GM12874 (cell line): Measurements from ENCODE around the gene PRR22.

Experiments used
- TF ChIP-seq, protein P1 (sequence below): IDR thresholded peaks from 2 replicates; pipeline ENCODE4 v1.5.1; 2011; ENCODE audit warnings: low read depth, mild to moderate bottlenecking, control low read depth, low read length, moderate library complexity; ENCODE audit not compliant: insufficient read depth

PRR22 gene

DNA sequence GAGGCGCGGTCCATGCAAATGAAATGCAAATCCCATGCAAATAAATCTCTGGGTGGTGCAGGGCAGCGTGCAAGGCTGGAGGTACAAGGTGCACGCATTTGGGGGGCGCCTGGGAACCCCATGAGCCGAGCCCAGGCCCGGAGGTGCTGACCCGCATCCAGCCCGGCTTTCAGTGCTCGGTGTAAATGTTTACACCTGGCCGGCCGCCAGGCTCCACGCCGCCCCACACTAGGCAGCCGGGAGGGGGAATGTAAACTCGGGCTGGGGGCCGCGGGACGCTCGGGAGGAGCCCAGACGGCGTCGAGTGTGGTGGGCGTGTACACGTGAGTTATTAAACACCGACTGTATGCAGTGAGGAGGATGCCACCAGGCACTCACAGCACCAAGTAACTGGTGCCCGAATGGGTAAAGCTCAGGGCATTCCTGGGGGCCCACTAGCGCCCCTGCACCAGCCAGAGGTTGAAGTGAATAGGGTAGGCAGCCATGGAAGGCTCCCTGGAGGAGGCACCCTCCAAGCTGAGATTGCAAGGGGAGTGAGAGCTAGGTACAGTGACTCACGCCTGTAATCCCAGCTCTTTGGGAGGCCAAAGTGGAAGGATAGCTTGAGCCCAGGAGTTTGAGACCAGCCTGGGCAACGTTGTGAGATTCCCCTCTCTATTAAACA is 37.8 kb upstream of the PRR22 start:
- TF ChIP-seq, protein P1, sequence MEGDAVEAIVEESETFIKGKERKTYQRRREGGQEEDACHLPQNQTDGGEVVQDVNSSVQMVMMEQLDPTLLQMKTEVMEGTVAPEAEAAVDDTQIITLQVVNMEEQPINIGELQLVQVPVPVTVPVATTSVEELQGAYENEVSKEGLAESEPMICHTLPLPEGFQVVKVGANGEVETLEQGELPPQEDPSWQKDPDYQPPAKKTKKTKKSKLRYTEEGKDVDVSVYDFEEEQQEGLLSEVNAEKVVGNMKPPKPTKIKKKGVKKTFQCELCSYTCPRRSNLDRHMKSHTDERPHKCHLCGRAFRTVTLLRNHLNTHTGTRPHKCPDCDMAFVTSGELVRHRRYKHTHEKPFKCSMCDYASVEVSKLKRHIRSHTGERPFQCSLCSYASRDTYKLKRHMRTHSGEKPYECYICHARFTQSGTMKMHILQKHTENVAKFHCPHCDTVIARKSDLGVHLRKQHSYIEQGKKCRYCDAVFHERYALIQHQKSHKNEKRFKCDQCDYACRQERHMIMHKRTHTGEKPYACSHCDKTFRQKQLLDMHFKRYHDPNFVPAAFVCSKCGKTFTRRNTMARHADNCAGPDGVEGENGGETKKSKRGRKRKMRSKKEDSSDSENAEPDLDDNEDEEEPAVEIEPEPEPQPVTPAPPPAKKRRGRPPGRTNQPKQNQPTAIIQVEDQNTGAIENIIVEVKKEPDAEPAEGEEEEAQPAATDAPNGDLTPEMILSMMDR = no peak

DNA sequence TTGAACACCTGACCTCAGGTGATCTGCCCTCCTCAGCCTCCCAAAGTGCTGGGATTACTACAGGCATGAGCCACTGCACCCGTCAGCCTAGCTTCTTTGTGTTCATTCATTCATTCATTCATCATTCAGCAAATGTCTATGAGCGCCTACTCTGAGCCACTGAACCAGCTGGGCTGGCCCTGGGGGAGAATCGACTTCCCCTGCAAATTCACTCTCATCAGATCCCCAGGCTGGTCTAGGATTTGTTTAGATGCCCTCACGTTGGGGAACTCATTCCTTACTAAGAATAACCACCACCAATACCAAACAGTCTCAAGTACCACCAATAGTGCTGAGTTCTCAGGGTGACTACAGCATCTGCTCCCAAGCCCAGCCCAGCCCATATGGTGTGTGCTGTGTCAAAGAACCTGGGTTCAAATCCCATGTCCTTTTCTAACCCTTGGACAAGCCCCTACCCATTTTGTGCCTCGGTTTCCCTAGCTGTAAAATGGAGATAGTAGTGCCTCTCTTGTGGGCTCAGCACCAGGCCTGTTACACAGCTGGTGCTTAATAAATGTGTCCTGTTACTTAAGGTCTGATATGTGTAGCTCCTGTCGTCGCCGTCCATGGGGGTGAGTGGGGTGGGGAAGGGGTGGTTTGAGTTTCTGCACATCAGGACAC is 37.1 kb upstream of the PRR22 start:
- TF ChIP-seq, protein P1 = no peak

DNA sequence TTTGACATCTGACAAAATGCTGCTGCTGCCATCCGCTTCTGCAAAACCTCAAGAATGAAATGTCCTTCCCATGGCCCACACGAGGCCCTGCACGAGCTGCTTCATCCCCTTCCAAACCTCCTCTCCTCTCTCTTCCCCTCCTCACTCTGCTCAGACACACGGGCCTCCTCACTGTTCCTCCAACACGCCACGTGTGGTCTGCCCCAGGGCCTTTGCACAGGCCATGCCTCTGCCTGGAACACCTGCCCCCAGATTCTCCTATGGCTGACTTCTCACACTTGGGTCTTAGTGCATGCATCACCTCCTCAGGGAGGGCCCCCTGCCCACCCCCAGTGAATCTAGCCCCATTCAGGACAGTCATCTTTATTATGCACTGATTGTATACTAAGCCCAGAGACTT is 36.2 kb upstream of the PRR22 start:
- TF ChIP-seq, protein P1 = no peak

DNA sequence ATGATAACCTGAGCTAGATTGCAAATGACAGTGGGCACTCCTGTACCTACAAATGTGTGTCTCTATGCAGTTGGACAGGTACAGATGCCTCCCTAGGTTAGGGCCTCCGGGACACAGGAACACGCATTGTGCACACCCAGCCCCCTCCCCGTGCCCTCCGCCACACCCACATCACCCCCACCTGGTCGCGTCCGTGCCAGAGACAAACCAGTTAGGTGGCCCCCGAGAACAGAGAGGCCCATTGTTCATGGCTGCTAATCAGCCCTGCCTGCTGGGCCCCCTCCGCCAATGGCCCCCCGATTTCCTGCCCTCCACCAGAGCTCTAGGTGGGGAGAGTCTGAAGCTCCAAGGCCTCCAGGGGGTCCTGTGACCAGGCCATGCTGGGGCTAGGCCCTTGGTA is 34.0 kb upstream of the PRR22 start:
- TF ChIP-seq, protein P1 = no peak

DNA sequence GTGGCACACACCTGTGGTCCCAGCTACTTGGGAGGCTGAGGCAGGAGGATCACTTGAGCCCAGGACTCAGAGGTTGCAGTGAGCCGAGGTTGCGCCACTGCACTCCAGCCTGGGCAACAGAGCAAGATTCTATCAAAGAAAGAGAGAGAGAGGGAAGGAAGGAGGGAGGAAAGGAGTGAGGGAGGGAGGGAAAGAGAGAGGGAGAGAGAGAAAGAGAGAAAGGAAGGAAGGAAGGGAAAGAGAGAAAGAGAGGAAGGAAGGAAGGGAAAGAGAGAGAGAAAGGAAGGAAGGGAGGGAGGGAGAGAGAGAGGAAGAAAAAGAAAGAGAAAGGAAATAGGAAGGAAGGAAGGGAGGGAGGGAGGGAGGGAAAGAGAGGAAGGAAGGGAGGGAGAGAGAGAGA is 32.7 kb upstream of the PRR22 start:
- TF ChIP-seq, protein P1 = no peak

DNA sequence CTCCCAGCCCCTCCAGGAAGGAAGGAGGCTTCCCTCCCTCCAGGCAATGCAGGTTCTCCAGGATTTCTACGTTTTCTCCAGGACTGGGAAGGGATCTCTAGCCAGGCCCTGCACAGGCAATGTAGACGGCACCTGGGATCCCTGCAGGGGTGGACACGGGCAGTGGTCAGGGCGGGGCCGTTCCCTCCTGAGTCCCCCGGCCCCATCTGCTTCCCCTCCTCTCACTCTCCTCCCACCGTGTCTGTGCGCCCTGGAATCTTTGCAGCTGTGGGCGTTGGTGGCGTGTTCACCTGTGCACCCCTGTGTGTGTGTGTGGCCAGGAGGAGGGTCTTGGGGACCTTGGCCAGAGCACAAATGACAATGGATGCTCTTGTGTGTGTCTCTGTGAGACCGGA is 30.3 kb upstream of the PRR22 start:
- TF ChIP-seq, protein P1 = no peak

DNA sequence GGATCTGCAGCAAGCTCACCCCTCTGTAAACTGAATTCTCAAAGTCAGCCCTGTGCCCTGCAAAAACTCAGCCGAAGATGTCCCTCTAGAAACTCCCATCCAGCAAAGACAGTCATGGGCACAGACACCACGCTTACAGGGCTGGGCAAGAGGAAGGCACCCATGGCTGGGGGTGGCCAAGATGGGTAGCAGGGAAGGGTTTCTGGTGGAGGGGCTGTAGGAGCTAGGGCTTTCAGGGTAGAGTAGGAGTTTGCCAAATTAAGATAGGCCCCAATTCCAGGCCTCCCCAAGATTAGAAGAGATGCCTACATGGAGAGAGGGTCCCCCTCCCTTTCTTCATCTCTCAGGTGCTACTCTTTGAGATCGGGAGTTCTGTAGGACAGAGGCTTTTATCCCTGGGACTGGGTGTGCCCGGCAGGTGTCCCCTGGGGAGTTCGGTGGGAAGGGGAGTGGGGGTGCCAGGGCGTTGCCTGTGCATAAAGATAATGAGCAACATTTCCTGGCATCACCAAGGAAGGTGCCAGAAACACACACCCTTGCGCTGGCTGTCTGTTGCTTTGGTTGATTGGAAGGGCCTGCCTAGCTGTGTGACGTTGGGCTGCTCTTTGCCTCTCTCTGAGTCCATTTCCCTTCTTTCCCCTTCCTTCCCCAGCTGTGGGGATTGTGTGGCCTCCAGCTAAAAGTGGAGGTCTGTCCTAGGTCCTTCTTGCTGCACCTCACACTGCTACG is 29.7 kb upstream of the PRR22 start:
- TF ChIP-seq, protein P1 = no peak
